Fibroblast of villous mesenchyme (primary cell): Measurements from ENCODE around the gene BRSK1. TPM values are rescaled to one million over a fixed set of nuclear protein-coding genes. Genes with fewer than 3 reads are reported as not detected.

Experiments
- DNase-seq: peaks from one replicate; pipeline ENCODE4 v3.0.0-alpha.2; 2010; ENCODE audit warnings: low read depth
- H3K4me3 ChIP-seq: 2 replicates; pipeline ENCODE4 v1.5.1; 2011; ENCODE audit warnings: low read depth, mild to moderate bottlenecking, low read length
- total RNA-seq: library from RNA; depleted of rRNA; stranded (reverse); fragments of >200 nt; gene quantifications from 2 replicates; pipeline ENCODE4 v1.2.3, GENCODE V29; 2012
- TF ChIP-seq, protein P1 (sequence below): IDR thresholded peaks from 2 replicates; pipeline ENCODE4 v1.5.1; 2012; ENCODE audit warnings: low read depth, mild to moderate bottlenecking, low read length; ENCODE audit not compliant: insufficient read depth

The BRSK1 gene
- total RNA-seq, 1 donor, result 5.6 TPM

- DNase-seq, result no peak
- no peak overlapping the region for H3K4me3 ChIP-seq
- TF ChIP-seq, protein P1, sequence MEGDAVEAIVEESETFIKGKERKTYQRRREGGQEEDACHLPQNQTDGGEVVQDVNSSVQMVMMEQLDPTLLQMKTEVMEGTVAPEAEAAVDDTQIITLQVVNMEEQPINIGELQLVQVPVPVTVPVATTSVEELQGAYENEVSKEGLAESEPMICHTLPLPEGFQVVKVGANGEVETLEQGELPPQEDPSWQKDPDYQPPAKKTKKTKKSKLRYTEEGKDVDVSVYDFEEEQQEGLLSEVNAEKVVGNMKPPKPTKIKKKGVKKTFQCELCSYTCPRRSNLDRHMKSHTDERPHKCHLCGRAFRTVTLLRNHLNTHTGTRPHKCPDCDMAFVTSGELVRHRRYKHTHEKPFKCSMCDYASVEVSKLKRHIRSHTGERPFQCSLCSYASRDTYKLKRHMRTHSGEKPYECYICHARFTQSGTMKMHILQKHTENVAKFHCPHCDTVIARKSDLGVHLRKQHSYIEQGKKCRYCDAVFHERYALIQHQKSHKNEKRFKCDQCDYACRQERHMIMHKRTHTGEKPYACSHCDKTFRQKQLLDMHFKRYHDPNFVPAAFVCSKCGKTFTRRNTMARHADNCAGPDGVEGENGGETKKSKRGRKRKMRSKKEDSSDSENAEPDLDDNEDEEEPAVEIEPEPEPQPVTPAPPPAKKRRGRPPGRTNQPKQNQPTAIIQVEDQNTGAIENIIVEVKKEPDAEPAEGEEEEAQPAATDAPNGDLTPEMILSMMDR, result no peak
These were observed 17.4 kb upstream of the BRSK1 start for GRCh38 chr19:55266404-55266803.

DNA sequence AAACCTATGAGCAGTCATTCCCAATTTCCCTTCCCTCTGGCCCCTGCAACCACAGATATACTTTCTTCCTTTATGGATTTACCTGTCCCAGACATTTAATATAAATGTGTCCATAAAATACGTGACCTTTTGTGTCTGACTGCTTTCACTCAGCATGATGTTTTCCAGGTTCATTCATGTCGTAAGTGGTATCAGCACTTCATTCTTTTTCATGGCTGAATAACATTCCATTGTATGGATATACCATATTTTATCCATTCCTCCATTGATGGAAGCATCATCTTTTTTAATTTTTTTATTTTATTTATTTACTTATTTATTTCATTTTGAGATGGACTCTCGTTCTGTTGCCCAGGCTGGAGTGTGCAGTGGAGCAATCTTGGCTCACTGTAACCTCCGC, 17.0 kb upstream of the BRSK1 start:
- no peak overlapping the region for H3K4me3 ChIP-seq
- no peak for DNase-seq
- TF ChIP-seq, protein P1, result no peak

DNA sequence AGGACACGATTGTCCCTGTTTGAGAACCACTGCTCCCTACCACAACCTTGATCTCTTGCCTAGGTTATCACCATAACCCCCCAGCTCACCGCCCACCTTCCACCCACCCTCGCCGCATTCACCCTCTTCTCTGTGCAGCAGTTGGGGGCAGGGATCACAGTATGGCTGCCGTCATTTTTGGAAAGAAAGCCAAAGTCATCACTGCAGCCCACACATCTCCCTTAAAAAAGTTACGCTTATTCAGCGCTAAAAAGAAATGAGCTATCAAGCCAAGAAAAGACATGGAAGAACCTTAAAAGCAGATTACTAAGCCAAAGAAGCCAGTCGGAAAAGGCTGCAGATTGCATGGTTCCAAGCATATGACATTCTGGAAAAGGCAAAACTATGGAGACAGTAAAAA, 14.5 kb upstream of the BRSK1 start:
- H3K4me3 ChIP-seq, result no peak overlapping the region
- no peak for DNase-seq
- TF ChIP-seq, protein P1, result no peak

DNA sequence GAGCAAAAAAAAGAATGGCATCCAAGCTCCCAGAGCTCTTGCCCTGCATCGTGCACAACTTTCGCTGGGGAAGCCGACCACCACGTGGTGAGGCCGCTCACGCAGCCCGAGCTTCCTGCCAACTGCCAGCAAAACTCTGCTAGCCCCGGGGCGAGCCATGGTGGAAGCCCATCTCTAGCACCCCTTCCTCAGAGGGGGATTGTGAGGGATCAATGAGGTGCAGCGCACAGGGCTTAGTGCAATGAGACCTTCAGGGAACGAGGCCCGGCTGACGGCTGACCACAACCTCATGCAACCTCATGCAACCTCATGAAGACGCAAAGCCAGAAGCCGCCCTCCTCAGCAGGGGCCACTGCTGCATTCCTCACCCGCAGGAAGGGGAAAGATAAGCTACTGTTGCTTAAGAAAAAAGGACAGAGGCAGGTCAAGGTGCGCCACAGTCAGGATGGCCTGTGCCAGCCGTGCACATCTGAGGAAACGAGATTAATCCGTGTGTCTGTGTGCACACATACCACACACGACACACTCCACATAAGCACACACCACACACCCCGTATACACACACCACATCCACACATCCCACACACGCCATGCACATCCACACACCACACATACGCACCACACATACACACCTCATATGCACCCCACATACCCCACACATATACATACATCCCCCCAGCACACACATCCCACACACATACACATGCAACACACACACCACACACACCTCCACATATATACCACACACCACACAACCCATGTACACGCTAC, 13.4 kb upstream of the BRSK1 start:
- TF ChIP-seq, protein P1, result no peak
- DNase-seq, result no peak
- H3K4me3 ChIP-seq, result no peak overlapping the region

- no peak for DNase-seq
- TF ChIP-seq, protein P1, result no peak
- no peak overlapping the region for H3K4me3 ChIP-seq
These were observed 11.7 kb upstream of the BRSK1 start for GRCh38 chr19:55272142-55272541.

DNA sequence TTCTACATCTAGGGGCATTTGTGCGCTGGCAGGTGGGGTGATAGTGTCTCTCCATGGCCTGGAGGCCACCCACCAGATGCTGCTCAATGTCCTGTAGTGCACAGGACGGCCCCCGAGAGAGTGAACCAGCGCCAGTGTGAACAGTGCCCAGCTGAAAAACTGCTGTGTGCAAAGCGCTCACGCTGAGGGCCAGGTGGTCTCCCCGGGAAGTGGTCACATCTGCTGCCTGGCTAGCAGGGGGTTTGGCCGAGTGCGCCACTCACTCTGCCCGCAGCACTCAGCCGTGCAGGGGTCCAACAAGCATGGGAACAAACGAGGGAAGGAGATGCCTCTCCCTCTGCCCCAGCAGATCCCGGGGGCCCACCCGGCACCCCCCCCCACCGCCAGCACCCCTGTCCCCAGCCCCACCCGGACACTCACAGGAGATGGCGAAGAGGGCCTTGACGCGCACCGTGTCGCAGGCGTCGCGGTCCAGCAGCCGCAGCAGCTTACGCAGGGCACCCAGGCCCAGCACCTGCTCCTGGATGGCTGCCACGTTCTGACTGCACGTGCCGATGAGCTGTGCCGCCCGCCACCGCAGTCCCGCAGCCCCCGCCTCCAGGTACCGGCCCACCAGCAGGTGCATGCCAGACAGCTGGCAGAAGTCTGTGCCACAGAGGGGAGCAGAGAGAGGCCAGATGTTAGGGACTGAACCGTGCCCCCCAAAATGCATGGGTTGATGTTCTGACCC, 9.7 kb upstream of the BRSK1 start:
- H3K4me3 ChIP-seq, result no peak overlapping the region
- TF ChIP-seq, protein P1, result no peak
- no peak for DNase-seq
